Measurements from ENCODE around the gene KCNT2. TPM values are rescaled to one million over a fixed set of nuclear protein-coding genes. Genes with fewer than 3 reads are reported as not detected.
A peak's percentile ranks its signal among the peaks of the same experiment; 100 is the strongest.

KCNT2 gene
- total RNA-seq, 1 experiment from 2014 or later, result not detected

GRCh38 chr1:196380316-196380715 is 227.9 kb downstream of the KCNT2 start:
- Histone ChIP-seq H3K9me3 (ENCODE audit: low read length) (no peaks in the 10 kb centered on the region), H4K20me1 (ENCODE audit: insufficient read depth, low read depth, low read length) (no peaks in the 10 kb centered on the region), H3K9me2 (replicated peaks; ENCODE audit: insufficient read depth, low read length) (no peaks in the 10 kb centered on the region), H3K9ac (ENCODE audit: low read length) (no peak overlapping the region), H3K4me2 (ENCODE audit: low read depth, low read length, poor library complexity, severe bottlenecking) (no peak overlapping the region), H3K36me3 (ENCODE audit: insufficient read depth, low read length) (no peaks in the 10 kb centered on the region), H3K79me2 (ENCODE audit: low read length) (no peaks in the 10 kb centered on the region), H2AFZ (ENCODE audit: low read length) (no peak overlapping the region), H3K4me1 (ENCODE audit: low read length) (no peaks in the 10 kb centered on the region), H3K4me3 (ENCODE audit: low read length) (no peak overlapping the region), H3K27me3 (ENCODE audit: low read length) (no peaks in the 10 kb centered on the region), H3K27ac (ENCODE audit: low read length) (no peak overlapping the region)
- DNase-seq, result no peak

DNA sequence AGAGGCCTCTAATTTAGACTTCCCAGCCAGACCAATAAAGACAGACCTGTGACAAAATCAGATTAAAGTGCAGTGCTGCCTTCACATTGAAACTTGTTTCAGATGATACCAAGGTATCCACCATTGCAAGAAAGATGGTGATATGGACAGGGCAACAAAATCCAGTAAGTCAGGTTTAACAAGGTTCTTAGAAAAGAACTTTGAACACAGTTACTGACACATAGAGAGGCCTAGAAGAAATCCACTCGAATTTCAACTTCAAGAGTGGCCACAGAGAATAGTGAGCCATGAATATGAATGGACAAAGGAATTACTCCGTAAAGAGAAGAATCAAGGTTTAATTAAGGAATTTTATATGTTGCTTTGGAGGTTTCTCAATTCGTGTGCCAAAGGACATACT is 230.4 kb downstream of the KCNT2 start:
- H3K27ac ChIP-seq (ENCODE audit: low read length), result no peak overlapping the region
- H3K9me3 ChIP-seq (ENCODE audit: low read length), result no peaks in the 10 kb centered on the region
- no peak overlapping the region for H3K9ac ChIP-seq (ENCODE audit: low read length)
- DNase-seq, result no peak
- no peaks in the 10 kb centered on the region for H4K20me1 ChIP-seq (ENCODE audit: insufficient read depth, low read depth, low read length)
- H2AFZ ChIP-seq (ENCODE audit: low read length), result no peak overlapping the region
- no peak overlapping the region for H3K4me2 ChIP-seq (ENCODE audit: low read depth, low read length, poor library complexity, severe bottlenecking)
- H3K4me3 ChIP-seq (ENCODE audit: low read length), result no peak overlapping the region
- H3K27me3 ChIP-seq (ENCODE audit: low read length), result no peaks in the 10 kb centered on the region
- H3K36me3 ChIP-seq (ENCODE audit: insufficient read depth, low read length), result no peaks in the 10 kb centered on the region
- H3K79me2 ChIP-seq (ENCODE audit: low read length), result no peaks in the 10 kb centered on the region
- H3K4me1 ChIP-seq (ENCODE audit: low read length), result no peaks in the 10 kb centered on the region
- no peaks in the 10 kb centered on the region for H3K9me2 ChIP-seq (replicated peaks; ENCODE audit: insufficient read depth, low read length)

DNA sequence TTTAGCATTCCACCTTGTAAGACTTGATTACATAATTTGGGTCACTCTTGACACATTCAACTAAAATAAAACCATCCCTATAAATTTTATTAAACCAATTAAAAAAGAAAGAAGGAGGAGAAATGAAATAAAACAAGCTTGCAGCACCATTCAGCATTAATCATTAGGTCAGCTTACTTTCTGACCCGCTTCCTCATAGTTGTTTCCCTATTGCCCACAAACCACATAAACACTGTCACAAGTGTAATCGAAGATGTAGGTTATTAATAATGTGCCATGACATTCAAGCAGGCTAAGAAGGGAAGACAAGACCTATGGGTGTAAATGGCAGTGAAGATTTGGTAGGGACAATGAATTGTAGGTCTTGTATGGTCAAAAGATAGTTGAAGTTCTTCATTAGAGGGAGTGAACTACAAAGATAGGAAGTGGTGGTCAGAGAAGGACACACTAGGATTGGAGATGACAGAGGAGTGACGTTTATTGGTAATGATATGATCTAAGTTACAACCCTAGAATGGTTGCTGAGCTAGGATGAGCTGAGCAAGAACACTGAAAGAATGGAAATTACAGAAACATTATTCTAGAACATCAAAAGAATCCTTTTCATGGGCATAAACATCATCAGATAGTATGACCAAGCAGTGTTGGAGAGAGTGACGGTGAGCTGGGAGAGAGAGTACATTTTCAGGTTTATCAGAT is 231.5 kb downstream of the KCNT2 start:
- Histone ChIP-seq H3K9ac (ENCODE audit: low read length) (no peak overlapping the region), H3K4me1 (ENCODE audit: low read length) (no peaks in the 10 kb centered on the region), H3K9me3 (ENCODE audit: low read length) (no peaks in the 10 kb centered on the region), H3K79me2 (ENCODE audit: low read length) (no peaks in the 10 kb centered on the region), H4K20me1 (ENCODE audit: insufficient read depth, low read depth, low read length) (no peaks in the 10 kb centered on the region), H3K36me3 (ENCODE audit: insufficient read depth, low read length) (no peaks in the 10 kb centered on the region), H2AFZ (ENCODE audit: low read length) (no peak overlapping the region), H3K4me2 (ENCODE audit: low read depth, low read length, poor library complexity, severe bottlenecking) (no peak overlapping the region), H3K27ac (ENCODE audit: low read length) (no peak overlapping the region), H3K4me3 (ENCODE audit: low read length) (no peak overlapping the region), H3K9me2 (replicated peaks; ENCODE audit: insufficient read depth, low read length) (no peaks in the 10 kb centered on the region), H3K27me3 (ENCODE audit: low read length) (no peaks in the 10 kb centered on the region)
- DNase-seq, result no peak

- Histone ChIP-seq H3K9me3 (ENCODE audit: low read length) (0 out of 2 replicates have a peak, but pooled peaks cover 1% of the 10 kb centered on the region), H2AFZ (ENCODE audit: low read length) (no peak overlapping the region), H4K20me1 (ENCODE audit: insufficient read depth, low read depth, low read length) (no peaks in the 10 kb centered on the region), H3K4me3 (ENCODE audit: low read length) (no peak overlapping the region), H3K36me3 (ENCODE audit: insufficient read depth, low read length) (no peaks in the 10 kb centered on the region), H3K4me2 (ENCODE audit: low read depth, low read length, poor library complexity, severe bottlenecking) (no peak overlapping the region), H3K27ac (ENCODE audit: low read length) (no peak overlapping the region), H3K27me3 (ENCODE audit: low read length) (no peaks in the 10 kb centered on the region), H3K9me2 (replicated peaks; ENCODE audit: insufficient read depth, low read length) (no peaks in the 10 kb centered on the region), H3K79me2 (ENCODE audit: low read length) (no peaks in the 10 kb centered on the region), H3K4me1 (ENCODE audit: low read length) (no peaks in the 10 kb centered on the region), H3K9ac (ENCODE audit: low read length) (no peak overlapping the region)
- DNase-seq, result no peak
These were observed 234.4 kb downstream of the KCNT2 start for GRCh38 chr1:196373798-196374197.

- DNase-seq, result peak; percentile 69
- Histone ChIP-seq H3K4me1 (ENCODE audit: low read length) (no peaks in the 10 kb centered on the region), H3K4me2 (ENCODE audit: low read depth, low read length, poor library complexity, severe bottlenecking) (no peak overlapping the region), H3K9me3 (ENCODE audit: low read length) (0 out of 2 replicates have a peak, but pooled peaks cover 4% of the 10 kb centered on the region), H3K27ac (ENCODE audit: low read length) (no peak overlapping the region), H3K4me3 (ENCODE audit: low read length) (no peak overlapping the region), H2AFZ (ENCODE audit: low read length) (no peak overlapping the region), H4K20me1 (ENCODE audit: insufficient read depth, low read depth, low read length) (no peaks in the 10 kb centered on the region), H3K79me2 (ENCODE audit: low read length) (no peaks in the 10 kb centered on the region), H3K36me3 (ENCODE audit: insufficient read depth, low read length) (no peaks in the 10 kb centered on the region), H3K9me2 (replicated peaks; ENCODE audit: insufficient read depth, low read length) (no peaks in the 10 kb centered on the region), H3K9ac (ENCODE audit: low read length) (no peak overlapping the region), H3K27me3 (ENCODE audit: low read length) (no peaks in the 10 kb centered on the region)
These were observed 235.2 kb downstream of the KCNT2 start for GRCh38 chr1:196372896-196373536.

DNA sequence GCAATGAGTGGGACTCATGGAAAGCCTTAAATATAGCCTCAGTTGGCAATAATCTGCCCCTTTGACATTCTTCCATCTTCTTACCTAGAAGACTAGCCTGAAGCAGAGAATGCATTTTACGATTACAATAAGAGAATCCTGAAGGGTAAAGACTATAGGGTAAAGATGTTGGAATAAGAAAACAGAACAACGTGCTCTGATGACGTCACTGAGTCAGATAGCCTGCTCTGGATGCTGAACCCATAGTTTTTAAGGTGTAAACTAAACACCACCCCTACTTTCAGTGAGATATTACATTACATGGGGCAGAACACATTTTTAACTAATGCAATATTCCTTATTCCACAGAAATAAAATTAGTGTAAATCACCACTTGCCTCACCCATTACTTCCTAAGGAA is 240.4 kb downstream of the KCNT2 start:
- no peak overlapping the region for H3K4me3 ChIP-seq (ENCODE audit: low read length)
- no peak for DNase-seq
- H3K27ac ChIP-seq (ENCODE audit: low read length), result no peak overlapping the region
- no peak overlapping the region for H3K9ac ChIP-seq (ENCODE audit: low read length)
- no peak overlapping the region for H2AFZ ChIP-seq (ENCODE audit: low read length)
- 0 out of 2 replicates have a peak, but pooled peaks cover 4% of the 10 kb centered on the region for H3K9me3 ChIP-seq (ENCODE audit: low read length)
- H3K36me3 ChIP-seq (ENCODE audit: insufficient read depth, low read length), result no peaks in the 10 kb centered on the region
- no peaks in the 10 kb centered on the region for H3K27me3 ChIP-seq (ENCODE audit: low read length)
- H3K4me2 ChIP-seq (ENCODE audit: low read depth, low read length, poor library complexity, severe bottlenecking), result no peak overlapping the region
- no peaks in the 10 kb centered on the region for H3K79me2 ChIP-seq (ENCODE audit: low read length)
- H4K20me1 ChIP-seq (ENCODE audit: insufficient read depth, low read depth, low read length), result no peaks in the 10 kb centered on the region
- no peaks in the 10 kb centered on the region for H3K4me1 ChIP-seq (ENCODE audit: low read length)
- no peaks in the 10 kb centered on the region for H3K9me2 ChIP-seq (replicated peaks; ENCODE audit: insufficient read depth, low read length)

DNA sequence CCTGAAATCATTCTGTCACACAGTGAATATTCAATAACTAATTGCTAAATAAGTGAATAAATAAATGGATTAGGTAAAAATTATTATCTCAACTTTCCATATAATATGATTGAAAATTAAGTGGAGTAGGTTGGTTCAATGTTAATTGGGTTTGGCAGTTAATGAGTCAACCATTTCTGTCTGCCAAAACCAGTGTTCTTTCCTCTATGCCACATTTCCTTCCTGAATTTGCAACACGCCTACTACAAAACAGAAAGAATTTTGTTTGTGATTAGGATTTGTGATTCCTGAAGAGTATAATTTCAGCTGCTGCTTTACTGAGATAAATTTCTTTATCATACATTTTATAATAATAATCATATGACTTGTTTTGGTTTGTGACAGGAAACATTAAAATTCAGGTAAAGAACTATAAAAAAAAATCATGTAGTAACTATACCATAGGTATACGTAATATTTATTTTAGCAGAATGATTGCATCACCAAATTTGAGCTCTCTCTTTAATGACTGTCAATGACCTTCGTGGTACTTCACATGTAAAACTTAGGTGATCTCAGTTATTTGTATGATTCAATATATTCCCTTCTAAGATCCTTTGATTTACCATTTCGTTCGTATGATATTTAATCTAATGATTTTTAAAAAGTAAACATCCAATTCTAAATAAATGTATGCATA is 241.3 kb downstream of the KCNT2 start:
- Histone ChIP-seq H2AFZ (ENCODE audit: low read length) (no peak overlapping the region), H3K79me2 (ENCODE audit: low read length) (no peaks in the 10 kb centered on the region), H3K9ac (ENCODE audit: low read length) (no peak overlapping the region), H3K9me3 (ENCODE audit: low read length) (0 out of 2 replicates have a peak, but pooled peaks cover 4% of the 10 kb centered on the region), H3K4me1 (ENCODE audit: low read length) (no peaks in the 10 kb centered on the region), H3K36me3 (ENCODE audit: insufficient read depth, low read length) (no peaks in the 10 kb centered on the region), H3K4me3 (ENCODE audit: low read length) (no peak overlapping the region), H3K4me2 (ENCODE audit: low read depth, low read length, poor library complexity, severe bottlenecking) (no peak overlapping the region), H3K27ac (ENCODE audit: low read length) (no peak overlapping the region), H3K27me3 (ENCODE audit: low read length) (no peaks in the 10 kb centered on the region), H3K9me2 (replicated peaks; ENCODE audit: insufficient read depth, low read length) (no peaks in the 10 kb centered on the region), H4K20me1 (ENCODE audit: insufficient read depth, low read depth, low read length) (no peaks in the 10 kb centered on the region)
- no peak for DNase-seq

DNA sequence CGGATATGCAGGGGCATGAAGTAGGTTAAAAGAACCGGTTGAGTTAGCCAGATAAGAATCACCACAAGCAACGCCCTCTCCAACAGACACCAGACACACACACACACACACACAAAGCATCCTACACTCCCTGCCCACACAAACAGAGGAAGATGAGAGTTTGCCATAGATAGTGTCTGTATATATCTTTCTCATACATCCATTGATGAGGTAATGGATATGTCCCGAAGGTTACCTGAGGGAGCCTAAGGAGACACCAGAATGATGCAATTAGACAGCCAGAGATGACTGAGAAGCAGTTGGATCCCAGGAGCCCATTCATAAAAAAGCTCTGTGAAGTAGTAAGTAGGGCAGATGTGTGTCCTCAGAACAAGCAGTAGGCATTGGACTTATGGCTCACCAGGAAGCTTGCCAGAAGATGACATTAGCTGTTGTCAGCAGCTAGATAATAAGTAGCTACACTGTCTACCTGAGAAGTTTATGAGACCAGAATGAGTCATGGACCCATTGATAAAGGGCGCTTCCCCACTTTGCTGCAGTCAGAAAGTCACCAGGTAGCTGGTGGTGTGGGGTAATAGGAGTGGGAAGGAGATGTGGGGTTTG is 247.0 kb downstream of the KCNT2 start:
- H3K27ac ChIP-seq (ENCODE audit: low read length), result no peak overlapping the region
- no peak overlapping the region for H3K9ac ChIP-seq (ENCODE audit: low read length)
- H3K36me3 ChIP-seq (ENCODE audit: insufficient read depth, low read length), result no peaks in the 10 kb centered on the region
- H2AFZ ChIP-seq (ENCODE audit: low read length), result no peak overlapping the region
- H3K4me3 ChIP-seq (ENCODE audit: low read length), result no peak overlapping the region
- no peak overlapping the region for H3K4me2 ChIP-seq (ENCODE audit: low read depth, low read length, poor library complexity, severe bottlenecking)
- no peaks in the 10 kb centered on the region for H3K4me1 ChIP-seq (ENCODE audit: low read length)
- H3K27me3 ChIP-seq (ENCODE audit: low read length), result no peaks in the 10 kb centered on the region
- H4K20me1 ChIP-seq (ENCODE audit: insufficient read depth, low read depth, low read length), result no peaks in the 10 kb centered on the region
- no peaks in the 10 kb centered on the region for H3K9me2 ChIP-seq (replicated peaks; ENCODE audit: insufficient read depth, low read length)
- no peak for DNase-seq
- no peaks in the 10 kb centered on the region for H3K79me2 ChIP-seq (ENCODE audit: low read length)
- no peaks in the 10 kb centered on the region for H3K9me3 ChIP-seq (ENCODE audit: low read length)

Measured in Karpas-422 (cell line).